Caco-2 (cell line): ENCODE results near the gene AGAP1. TPM values are rescaled to one million over a fixed set of nuclear protein-coding genes. Genes with fewer than 3 reads are reported as not detected.

Source experiments
- BruUV-seq: library from RNA; stranded (reverse); fragments of 400-500 nt; replicated peaks from 2 replicates; lab custom pipeline; 2021; lab: Mats Ljungman, UMichigan
- CTCF ChIA-PET: fragments of 300-600 bp; sonication (Branson Sonifier 250); formaldehyde crosslinking; loops from one replicate; lab custom pipeline; 2022; ENCODE audit warnings: antibody characterized with exemption; lab: Charles Lee
- POLR2A ChIA-PET: fragments of 300-600 bp; sonication (Branson Sonifier 250); formaldehyde crosslinking; loops from one replicate; lab custom pipeline; 2022; ENCODE audit warnings: antibody characterized with exemption; lab: Charles Lee
- DNase-seq, 2 experiments: peaks; one replicate each; pipeline versions ENCODE4 v3.0.0 to v3.0.0-alpha.2; 2020 to 2022
- H3K27me3 ChIP-seq: replicated peaks from 2 replicates; pipeline ENCODE4 v1.6.0; 2011; ENCODE audit warnings: low read length; ENCODE audit not compliant: control insufficient read depth, insufficient read depth
- H3K36me3 ChIP-seq: 2 replicates; pipeline ENCODE4 v1.5.1; 2011; ENCODE audit warnings: low read length; ENCODE audit not compliant: control insufficient read depth, insufficient read depth
- H3K4me1 ChIP-seq: fragments of 250-450 bp; sonication (Bioruptor Pico); 2 replicates; pipeline ENCODE4 v1.5.1; 2020; ENCODE audit warnings: mild to moderate bottlenecking
- H3K4me3 ChIP-seq: 2 replicates; pipeline ENCODE4 v1.5.1; 2011; ENCODE audit warnings: low read depth, mild to moderate bottlenecking, control low read depth, low read length
- H3K9me3 ChIP-seq: fragments of 250-450 bp; sonication (Bioruptor Pico); 2 replicates; pipeline ENCODE4 v1.5.1; 2020; ENCODE audit warnings: mild to moderate bottlenecking, moderate library complexity
- H3K27ac Mint-ChIP-seq: one replicate; pipeline ENCODE4 v1.8.0; 2022; ENCODE audit warnings: mixed read lengths; ENCODE audit not compliant: unreplicated experiment
- H3K27me3 Mint-ChIP-seq: one replicate; pipeline ENCODE4 v1.8.0; 2022; ENCODE audit warnings: mixed read lengths; ENCODE audit not compliant: insufficient read depth, unreplicated experiment
- H3K36me3 Mint-ChIP-seq: one replicate; pipeline ENCODE4 v1.8.0; 2022; ENCODE audit warnings: mild to moderate bottlenecking, mixed read lengths; ENCODE audit not compliant: insufficient read depth, unreplicated experiment
- H3K4me1 Mint-ChIP-seq: one replicate; pipeline ENCODE4 v1.8.0; 2022; ENCODE audit warnings: low read depth, mixed read lengths; ENCODE audit not compliant: unreplicated experiment
- H3K4me3 Mint-ChIP-seq: one replicate; pipeline ENCODE4 v1.8.0; 2022; ENCODE audit warnings: mild to moderate bottlenecking, moderate library complexity, mixed read lengths; ENCODE audit not compliant: unreplicated experiment
- H3K9me3 Mint-ChIP-seq: one replicate; pipeline ENCODE4 v1.8.0; 2022; ENCODE audit warnings: mixed read lengths; ENCODE audit not compliant: unreplicated experiment
- CTCF ChIP-seq, 2 experiments: fragments of 200-600 bp in 1 of 2; IDR thresholded peaks; 1 replicate in 1 of 2; 2 replicates in 1 of 2; pipeline versions ENCODE4 v1.5.1 to v1.8.0; 2011 to 2022; ENCODE audit warnings: antibody characterized with exemption in 1 of 2, control low read depth in 1 of 2, inconsistent platforms in 1 of 2, low read depth in 1 of 2, low read length in 1 of 2, mild to moderate bottlenecking in 1 of 2, moderate library complexity in 1 of 2; ENCODE audit not compliant: insufficient read depth in 1 of 2, severe bottlenecking in 1 of 2, unreplicated experiment in 1 of 2
- intact Hi-C: fragments of 100-400 bp; cut with micrococcal nuclease; formaldehyde crosslinking; loops from one replicate; pipeline ENCODE4 v1.10.0; 2022; ENCODE audit not compliant: unreplicated experiment
- total RNA-seq: library from RNA; stranded (reverse); gene quantifications from 2 replicates; pipeline ENCODE4 v1.2.3, GENCODE V29; 2022

AGAP1 gene
- total RNA-seq, 1 experiment from 2014 or later, result 41.7 TPM

DNA sequence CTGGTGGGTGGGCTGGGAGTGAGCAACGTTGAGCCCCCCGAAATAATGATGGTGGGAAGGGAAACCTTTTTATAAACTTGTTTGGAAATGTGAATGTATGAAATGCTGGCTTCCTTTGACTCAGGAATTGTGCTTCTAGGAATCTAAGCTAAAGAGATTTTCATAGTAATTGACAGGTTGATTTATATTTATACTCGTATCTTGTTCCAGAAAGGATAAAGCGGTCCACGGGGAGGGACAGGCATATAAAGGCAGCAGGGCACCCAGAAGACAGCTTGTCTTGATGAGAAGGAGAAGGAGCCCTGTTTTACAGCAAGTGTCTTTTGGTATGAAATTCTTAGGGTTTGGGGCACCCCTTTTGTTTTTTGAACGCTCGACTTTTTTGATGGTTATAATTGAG is 157.8 kb downstream of the AGAP1 start:
- CTCF ChIA-PET, result no interaction called here
- no peaks in the 10 kb centered on the region for H3K9me3 Mint-ChIP-seq

GRCh38 chr2:235654103-235654813 is 160.4 kb downstream of the AGAP1 start:
- Mint-ChIP-seq H3K36me3 (no peaks in the 10 kb centered on the region), H3K4me1 (no peaks in the 10 kb centered on the region), H3K4me3 (no peak overlapping the region), H3K27ac (no peak overlapping the region), H3K27me3 (no peaks in the 10 kb centered on the region), H3K9me3 (no peaks in the 10 kb centered on the region)
- CTCF ChIA-PET, result no interaction called here
- Histone ChIP-seq H3K4me3 (no peak overlapping the region), H3K36me3 (no peaks in the 10 kb centered on the region), H3K27me3 (no peaks in the 10 kb centered on the region), H3K4me1 (no peaks in the 10 kb centered on the region), H3K9me3 (no peaks in the 10 kb centered on the region)
- no peak for TF ChIP-seq CTCF (IDR thresholded peaks at IDR 0.05; ENCODE audit: insufficient read depth in 1 of 2, low read depth in 1 of 2, low read length in 1 of 2, severe bottlenecking in 1 of 2, unreplicated experiment in 1 of 2)
- intact Hi-C loops, result no loop called here
- POLR2A ChIA-PET, result no interaction called here
- BruUV-seq, result no TSS peak
- DNase-seq, result no peak

More for the DNA sequence above, 157.8 kb downstream of the AGAP1 start:
- BruUV-seq, result no TSS peak
- H3K4me1 Mint-ChIP-seq, result no peaks in the 10 kb centered on the region
- Histone ChIP-seq H3K4me1 (no peaks in the 10 kb centered on the region), H3K27me3 (no peaks in the 10 kb centered on the region), H3K4me3 (no peak overlapping the region), H3K9me3 (no peaks in the 10 kb centered on the region), H3K36me3 (no peaks in the 10 kb centered on the region)
- intact Hi-C loops, result no loop called here
- H3K27me3 Mint-ChIP-seq, result no peaks in the 10 kb centered on the region
- POLR2A ChIA-PET, result no interaction called here
- no peak for TF ChIP-seq CTCF (IDR thresholded peaks at IDR 0.05; ENCODE audit: insufficient read depth in 1 of 2, low read depth in 1 of 2, low read length in 1 of 2, severe bottlenecking in 1 of 2, unreplicated experiment in 1 of 2)
- no peaks in the 10 kb centered on the region for H3K36me3 Mint-ChIP-seq
- H3K4me3 Mint-ChIP-seq, result no peak overlapping the region
- H3K27ac Mint-ChIP-seq, result no peak overlapping the region
- DNase-seq, result no peak

DNA sequence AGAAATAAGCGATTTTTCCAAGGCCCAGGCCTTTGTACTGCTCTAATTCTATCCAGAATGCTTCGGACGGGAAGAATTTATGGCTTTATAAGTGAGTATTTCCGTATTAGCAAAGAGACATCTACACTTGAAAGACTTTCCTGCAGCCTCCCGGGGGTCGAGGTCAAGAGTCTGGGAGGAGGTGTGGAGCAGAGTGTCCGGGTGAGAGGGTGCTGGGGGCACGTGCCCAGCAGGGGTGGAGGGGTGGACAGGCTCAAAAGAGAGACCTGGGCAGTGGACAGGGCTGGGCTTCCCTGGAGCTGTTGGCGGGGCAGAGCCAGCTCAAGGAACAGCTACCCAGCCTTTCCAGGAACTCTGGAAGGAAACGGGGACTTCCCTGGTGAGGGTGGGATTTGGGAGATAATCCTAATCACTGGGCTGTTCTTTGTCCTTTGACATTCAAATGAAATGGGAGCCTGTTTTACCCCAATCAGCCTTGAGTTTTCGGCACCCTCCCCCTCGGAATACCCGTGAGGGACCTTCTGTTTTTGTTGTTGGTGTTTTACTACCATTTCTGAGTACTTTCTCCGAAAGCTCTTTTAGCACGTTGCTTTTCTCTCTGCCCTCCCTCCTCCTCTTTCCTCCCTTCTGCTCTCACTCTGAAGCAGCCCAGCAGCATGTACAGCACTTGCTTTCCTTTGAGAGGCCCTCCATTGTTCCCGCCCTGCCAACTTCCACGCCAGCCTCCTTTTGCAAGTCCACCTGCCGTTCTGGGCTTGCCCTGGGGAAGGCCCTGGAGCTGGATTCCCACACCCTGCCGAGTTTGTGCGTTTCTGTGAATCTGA is 164.7 kb downstream of the AGAP1 start:
- POLR2A ChIA-PET, result no interaction called here
- Mint-ChIP-seq H3K27me3 (no peaks in the 10 kb centered on the region), H3K36me3 (no peaks in the 10 kb centered on the region), H3K27ac (peak overlapping the region; percentile 53), H3K9me3 (no peaks in the 10 kb centered on the region), H3K4me1 (peaks cover 7% of the 10 kb centered on the region), H3K4me3 (no peak overlapping the region)
- H3K27me3 ChIP-seq, result no peaks in the 10 kb centered on the region
- DNase-seq, result no peak
- intact Hi-C loops, result no loop called here
- no peaks in the 10 kb centered on the region for H3K9me3 ChIP-seq
- TF ChIP-seq CTCF (IDR thresholded peaks at IDR 0.05; ENCODE audit: insufficient read depth in 1 of 2, low read depth in 1 of 2, low read length in 1 of 2, severe bottlenecking in 1 of 2, unreplicated experiment in 1 of 2), result no peak
- H3K4me3 ChIP-seq, result no peak overlapping the region
- no peaks in the 10 kb centered on the region for H3K36me3 ChIP-seq
- H3K4me1 ChIP-seq, result no peaks in the 10 kb centered on the region
- no TSS peak for BruUV-seq
- CTCF ChIA-PET, result no interaction called here
